Smooth muscle cell (in vitro differentiated cells): ENCODE data around the gene STRA6. TPM values are rescaled to one million over a fixed set of nuclear protein-coding genes. Genes with fewer than 3 reads are reported as not detected.

Experiments
- DNase-seq: peaks from one replicate; lab custom pipeline; 2025; ENCODE audit not compliant: unreplicated experiment; lab: John Stamatoyannopoulos, UW
- H2AFZ ChIP-seq: fragments of 200-600 bp; sonication (generic); 2 replicates; pipeline ENCODE4 v1.6.0; 2016; ENCODE audit warnings: antibody characterized with exemption, low read depth, mild to moderate bottlenecking
- H3F3A ChIP-seq: fragments of 200-600 bp; sonication (generic); 2 replicates; pipeline ENCODE4 v1.6.0; 2017; ENCODE audit warnings: antibody characterized with exemption, low read depth
- H3K27ac ChIP-seq: fragments of 200-600 bp; sonication (generic); 2 replicates; pipeline ENCODE4 v1.5.1; 2016; ENCODE audit warnings: low read depth, mild to moderate bottlenecking
- H3K27me3 ChIP-seq: fragments of 200-600 bp; sonication (generic); 2 replicates; pipeline ENCODE4 v1.6.1; 2016; ENCODE audit warnings: low read depth, mild to moderate bottlenecking
- H3K36me3 ChIP-seq: fragments of 200-600 bp; sonication (generic); 2 replicates; pipeline ENCODE4 v1.5.1; 2016; ENCODE audit warnings: low read depth
- H3K4me1 ChIP-seq: fragments of 200-600 bp; sonication (generic); 2 replicates; pipeline ENCODE4 v1.5.1; 2016; ENCODE audit warnings: low read depth
- H3K4me2 ChIP-seq: fragments of 200-600 bp; sonication (generic); 2 replicates; pipeline ENCODE4 v1.6.0; 2016; ENCODE audit warnings: mild to moderate bottlenecking
- H3K4me3 ChIP-seq: fragments of 200-600 bp; sonication (generic); 2 replicates; pipeline ENCODE4 v1.5.1; 2016; ENCODE audit warnings: mild to moderate bottlenecking
- H3K79me2 ChIP-seq: fragments of 200-600 bp; sonication (generic); 2 replicates; pipeline ENCODE4 v1.6.0; 2016; ENCODE audit warnings: low read depth, mild to moderate bottlenecking
- H3K9ac ChIP-seq: fragments of 200-600 bp; sonication (generic); 2 replicates; pipeline ENCODE4 v1.6.0; 2016; ENCODE audit warnings: low read depth
- H3K9me3 ChIP-seq: fragments of 200-600 bp; sonication (generic); replicated peaks from 2 replicates; pipeline ENCODE4 v1.5.1; 2016; ENCODE audit warnings: low read depth
- H4K20me1 ChIP-seq: fragments of 200-600 bp; sonication (generic); 2 replicates; pipeline ENCODE4 v1.6.0; 2016; ENCODE audit warnings: low read depth
- CTCF ChIP-seq: fragments of 200-600 bp; sonication (generic); IDR thresholded peaks from 2 replicates; pipeline ENCODE4 v1.5.1; 2017; ENCODE audit warnings: borderline replicate concordance, mild to moderate bottlenecking, antibody characterized with exemption; ENCODE audit not compliant: insufficient read depth, poor library complexity, severe bottlenecking
- WGBS: methylation state at CpG from one replicate; pipeline ENCODE4 v1.1.7; 2016; ENCODE audit warnings: low lambda C conversion rate; 5-methylcytosine and 5-hydroxymethylcytosine counted together
- polyA plus RNA-seq: library from polyadenylated mRNA; unstranded; fragments of >200 nt; fragmentation: Nextera tagmentation; extraction: Ambion mirVana; gene quantifications from 2 replicates; pipeline ENCODE4 v1.2.1, GENCODE V29; 2016
- total RNA-seq: library from RNA; depleted of rRNA; stranded (reverse); fragments of >200 nt; gene quantifications from 2 replicates; pipeline ENCODE4 v1.2.3, GENCODE V29; 2014

Gene STRA6
- total and polyA plus RNA-seq, 2 experiments from 2014 or later = 124 to 253 TPM

- Histone ChIP-seq H3K4me3 (no peak overlapping the region), H3K9ac (no peak overlapping the region), H3K4me1 (peaks cover 54% of the 10 kb centered on the region), H3K9me3 (no peaks in the 10 kb centered on the region), H3F3A (peaks cover 25% of the 10 kb centered on the region), H3K27me3 (no peaks in the 10 kb centered on the region), H3K27ac (peak overlapping the region; percentile 87), H3K36me3 (no peaks in the 10 kb centered on the region), H2AFZ (no peak overlapping the region), H3K79me2 (peaks cover 32% of the 10 kb centered on the region), H3K4me2 (peak overlapping the region; percentile 88), H4K20me1 (peaks cover 20% of the 10 kb centered on the region)
- 10% methylated on average over 10 of the region's 10 CpGs for WGBS
- TF ChIP-seq CTCF = no peak
- DNase-seq = peak; percentile 30
Observed at GRCh38 chr15:74203914-74204431, 1.4 kb upstream of the STRA6 start.

- no peaks in the 10 kb centered on the region for H3K27me3 ChIP-seq
- H3K4me3 ChIP-seq = peak overlapping the region; percentile 44
- DNase-seq = no peak
- peaks cover 41% of the 10 kb centered on the region for H4K20me1 ChIP-seq
- peaks cover 48% of the 10 kb centered on the region for H3K4me1 ChIP-seq
- peak overlapping the region; percentile 67 for H3K9ac ChIP-seq
- TF ChIP-seq CTCF = no peak
- H3K36me3 ChIP-seq = no peaks in the 10 kb centered on the region
- H3K79me2 ChIP-seq = peaks cover 53% of the 10 kb centered on the region
- no peak overlapping the region for H2AFZ ChIP-seq
- H3K9me3 ChIP-seq = no peaks in the 10 kb centered on the region
- H3K27ac ChIP-seq = peak overlapping the region; percentile 87
- H3F3A ChIP-seq = peaks cover 29% of the 10 kb centered on the region
- 29% methylated on average over 7 of the region's 7 CpGs for WGBS
- H3K4me2 ChIP-seq = peak overlapping the region; percentile 88
Observed at GRCh38 chr15:74201710-74202420, 722 bp downstream of the STRA6 start.

GRCh38 chr15:74200871-74201419 lies 1.6 kb downstream of the STRA6 start:
- no peak overlapping the region for H2AFZ ChIP-seq
- H3K36me3 ChIP-seq = no peaks in the 10 kb centered on the region
- peaks cover 49% of the 10 kb centered on the region for H4K20me1 ChIP-seq
- H3K4me2 ChIP-seq = peak overlapping the region; percentile 88
- H3K79me2 ChIP-seq = peaks cover 58% of the 10 kb centered on the region
- peaks cover 30% of the 10 kb centered on the region for H3F3A ChIP-seq
- H3K9me3 ChIP-seq = no peaks in the 10 kb centered on the region
- no peaks in the 10 kb centered on the region for H3K27me3 ChIP-seq
- 12% methylated on average over 8 of the region's 8 CpGs for WGBS
- H3K27ac ChIP-seq = peak overlapping the region; percentile 87
- peak overlapping the region; percentile 44 for H3K4me3 ChIP-seq
- DNase-seq = no peak
- no peak for TF ChIP-seq CTCF
- H3K4me1 ChIP-seq = peaks cover 49% of the 10 kb centered on the region
- H3K9ac ChIP-seq = peak overlapping the region; percentile 67
